Measurements from ENCODE around the gene XPO1.
A peak's percentile ranks its signal among the peaks of the same experiment; 100 is the strongest.
"Not testable (repeated sequence)": the region's sequence is repeated elsewhere in the genome, so short reads cannot be mapped to it uniquely, and the experiment has no call there.

XPO1 gene

GRCh38 chr2:61558160-61558559 lies 20.0 kb upstream of the XPO1 start:
- no peaks in the 10 kb centered on the region for H3K4me1 ChIP-seq (ENCODE audit: control insufficient read depth, insufficient read depth, low read length, poor library complexity, severe bottlenecking)
- DNase-seq = no peak
- H3K4me3 ChIP-seq (ENCODE audit: insufficient read depth, low read depth, low read length, poor library complexity, severe bottlenecking) = no peak overlapping the region
- no peaks in the 10 kb centered on the region for H3K9me3 ChIP-seq (ENCODE audit: control insufficient read depth, low read length)
- no peak overlapping the region for H3K27ac ChIP-seq (ENCODE audit: insufficient read depth, low read length, poor library complexity, severe bottlenecking)
- H3K36me3 ChIP-seq (ENCODE audit: control insufficient read depth, insufficient read depth, low read length) = no peaks in the 10 kb centered on the region
- H3K27me3 ChIP-seq (replicated peaks; ENCODE audit: control insufficient read depth, insufficient read depth, low read length, poor library complexity, severe bottlenecking) = no peaks in the 10 kb centered on the region

GRCh38 chr2:61557381-61557780 lies 19.2 kb upstream of the XPO1 start:
- H3K9me3 ChIP-seq (ENCODE audit: control insufficient read depth, low read length) = no peaks in the 10 kb centered on the region
- no peaks in the 10 kb centered on the region for H3K4me1 ChIP-seq (ENCODE audit: control insufficient read depth, insufficient read depth, low read length, poor library complexity, severe bottlenecking)
- no peaks in the 10 kb centered on the region for H3K36me3 ChIP-seq (ENCODE audit: control insufficient read depth, insufficient read depth, low read length)
- H3K27ac ChIP-seq (ENCODE audit: insufficient read depth, low read length, poor library complexity, severe bottlenecking) = no peak overlapping the region
- no peak for DNase-seq
- H3K4me3 ChIP-seq (ENCODE audit: insufficient read depth, low read depth, low read length, poor library complexity, severe bottlenecking) = no peak overlapping the region
- no peaks in the 10 kb centered on the region for H3K27me3 ChIP-seq (replicated peaks; ENCODE audit: control insufficient read depth, insufficient read depth, low read length, poor library complexity, severe bottlenecking)

GRCh38 chr2:61554604-61555003 lies 16.4 kb upstream of the XPO1 start:
- no peaks in the 10 kb centered on the region for H3K4me1 ChIP-seq (ENCODE audit: control insufficient read depth, insufficient read depth, low read length, poor library complexity, severe bottlenecking)
- H3K4me3 ChIP-seq (ENCODE audit: insufficient read depth, low read depth, low read length, poor library complexity, severe bottlenecking) = no peak overlapping the region
- no peaks in the 10 kb centered on the region for H3K27me3 ChIP-seq (replicated peaks; ENCODE audit: control insufficient read depth, insufficient read depth, low read length, poor library complexity, severe bottlenecking)
- H3K36me3 ChIP-seq (ENCODE audit: control insufficient read depth, insufficient read depth, low read length) = no peaks in the 10 kb centered on the region
- DNase-seq = no peak
- H3K27ac ChIP-seq (ENCODE audit: insufficient read depth, low read length, poor library complexity, severe bottlenecking) = no peak overlapping the region
- no peaks in the 10 kb centered on the region for H3K9me3 ChIP-seq (ENCODE audit: control insufficient read depth, low read length)

DNA sequence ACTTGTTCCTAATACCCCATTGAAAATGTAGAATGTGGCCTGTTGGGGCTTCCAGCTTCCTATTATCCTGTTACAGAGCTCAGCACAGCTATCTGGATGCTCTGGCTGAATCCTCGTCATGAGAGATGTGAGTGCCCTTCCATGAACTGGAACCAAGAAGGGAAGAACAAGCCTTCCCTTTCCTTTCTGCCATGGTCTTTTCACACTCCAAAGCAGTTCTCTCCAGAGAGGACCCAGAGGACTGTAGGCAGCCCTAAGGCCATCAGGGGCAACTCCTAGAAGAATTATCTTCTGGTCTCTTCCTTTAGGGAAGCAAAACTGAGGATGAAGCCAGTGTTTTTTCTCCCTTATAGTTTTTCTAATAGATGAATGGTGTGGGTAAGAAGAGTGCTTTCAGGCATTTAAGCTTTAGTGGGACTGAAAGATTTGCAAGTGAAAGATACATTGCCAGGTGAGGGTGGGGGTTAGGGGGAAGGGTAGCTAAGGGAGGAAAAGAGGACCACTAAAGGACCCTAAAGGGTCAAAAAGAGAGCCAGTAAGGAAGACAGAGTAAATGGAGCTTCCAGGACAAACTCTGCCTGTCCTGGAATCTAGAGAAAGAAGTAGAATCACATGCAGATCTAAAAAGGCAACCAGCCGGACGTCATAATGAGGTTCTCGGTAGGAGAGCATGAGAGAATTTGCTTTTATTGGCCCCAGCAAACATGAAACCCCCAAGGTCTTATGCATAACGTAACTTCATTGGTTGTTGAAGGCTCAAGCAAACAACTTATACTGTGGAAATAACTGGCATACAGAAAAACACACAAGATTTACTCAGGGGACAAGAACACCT lies 12.4 kb upstream of the XPO1 start:
- H3K4me3 ChIP-seq (ENCODE audit: insufficient read depth, low read depth, low read length, poor library complexity, severe bottlenecking) = no peak overlapping the region
- no peaks in the 10 kb centered on the region for H3K27me3 ChIP-seq (replicated peaks; ENCODE audit: control insufficient read depth, insufficient read depth, low read length, poor library complexity, severe bottlenecking)
- H3K9me3 ChIP-seq (ENCODE audit: control insufficient read depth, low read length) = no peaks in the 10 kb centered on the region
- DNase-seq = no peak
- no peaks in the 10 kb centered on the region for H3K36me3 ChIP-seq (ENCODE audit: control insufficient read depth, insufficient read depth, low read length)
- H3K27ac ChIP-seq (ENCODE audit: insufficient read depth, low read length, poor library complexity, severe bottlenecking) = no peak overlapping the region
- no peaks in the 10 kb centered on the region for H3K4me1 ChIP-seq (ENCODE audit: control insufficient read depth, insufficient read depth, low read length, poor library complexity, severe bottlenecking)

- Histone ChIP-seq H3K36me3 (ENCODE audit: control insufficient read depth, insufficient read depth, low read length) (no peaks in the 10 kb centered on the region), H3K27me3 (replicated peaks; ENCODE audit: control insufficient read depth, insufficient read depth, low read length, poor library complexity, severe bottlenecking) (no peaks in the 10 kb centered on the region)
- no peak for DNase-seq
Measured at GRCh38 chr2:61549546-61549945, 11.4 kb upstream of the XPO1 start.

GRCh38 chr2:61543062-61543461 lies 4.9 kb upstream of the XPO1 start:
- H3K4me3 ChIP-seq (ENCODE audit: insufficient read depth, low read depth, low read length, poor library complexity, severe bottlenecking) = no peak overlapping the region
- no peak overlapping the region for H3K27ac ChIP-seq (ENCODE audit: insufficient read depth, low read length, poor library complexity, severe bottlenecking)
- peaks cover 8% of the 10 kb centered on the region for H3K4me1 ChIP-seq (ENCODE audit: control insufficient read depth, insufficient read depth, low read length, poor library complexity, severe bottlenecking)
- no peak for DNase-seq
- no peaks in the 10 kb centered on the region for H3K27me3 ChIP-seq (replicated peaks; ENCODE audit: control insufficient read depth, insufficient read depth, low read length, poor library complexity, severe bottlenecking)
- H3K36me3 ChIP-seq (ENCODE audit: control insufficient read depth, insufficient read depth, low read length) = no peaks in the 10 kb centered on the region
- no peaks in the 10 kb centered on the region for H3K9me3 ChIP-seq (ENCODE audit: control insufficient read depth, low read length)

More at GRCh38 chr2:61549546-61549945, 11.4 kb upstream of the XPO1 start:
- Histone ChIP-seq H3K27ac (ENCODE audit: insufficient read depth, low read length, poor library complexity, severe bottlenecking) (no peak overlapping the region), H3K4me3 (ENCODE audit: insufficient read depth, low read depth, low read length, poor library complexity, severe bottlenecking) (no peak overlapping the region), H3K4me1 (ENCODE audit: control insufficient read depth, insufficient read depth, low read length, poor library complexity, severe bottlenecking) (no peaks in the 10 kb centered on the region), H3K9me3 (ENCODE audit: control insufficient read depth, low read length) (no peaks in the 10 kb centered on the region)

GRCh38 chr2:61540167-61540566 lies 2.0 kb upstream of the XPO1 start:
- not testable (repeated sequence) for DNase-seq; H3K36me3 ChIP-seq (ENCODE audit: control insufficient read depth, insufficient read depth, low read length); H3K4me3 ChIP-seq (ENCODE audit: insufficient read depth, low read depth, low read length, poor library complexity, severe bottlenecking); H3K9me3 ChIP-seq (ENCODE audit: control insufficient read depth, low read length); H3K27me3 ChIP-seq (replicated peaks; ENCODE audit: control insufficient read depth, insufficient read depth, low read length, poor library complexity, severe bottlenecking); H3K27ac ChIP-seq (ENCODE audit: insufficient read depth, low read length, poor library complexity, severe bottlenecking)
- H3K4me1 ChIP-seq (ENCODE audit: control insufficient read depth, insufficient read depth, low read length, poor library complexity, severe bottlenecking) = peaks cover 14% of the 10 kb centered on the region

- Histone ChIP-seq H3K27me3 (replicated peaks; ENCODE audit: control insufficient read depth, insufficient read depth, low read length, poor library complexity, severe bottlenecking) (no peaks in the 10 kb centered on the region), H3K9me3 (ENCODE audit: control insufficient read depth, low read length) (no peaks in the 10 kb centered on the region), H3K36me3 (ENCODE audit: control insufficient read depth, insufficient read depth, low read length) (no peaks in the 10 kb centered on the region), H3K4me1 (ENCODE audit: control insufficient read depth, insufficient read depth, low read length, poor library complexity, severe bottlenecking) (peaks cover 20% of the 10 kb centered on the region), H3K4me3 (ENCODE audit: insufficient read depth, low read depth, low read length, poor library complexity, severe bottlenecking) (peak overlapping the region; percentile 85), H3K27ac (ENCODE audit: insufficient read depth, low read length, poor library complexity, severe bottlenecking) (peak overlapping the region; percentile 98)
- peak; percentile 2 to 28 (median 22) for DNase-seq
Measured at GRCh38 chr2:61538920-61539520, 864 bp upstream of the XPO1 start.

DNA sequence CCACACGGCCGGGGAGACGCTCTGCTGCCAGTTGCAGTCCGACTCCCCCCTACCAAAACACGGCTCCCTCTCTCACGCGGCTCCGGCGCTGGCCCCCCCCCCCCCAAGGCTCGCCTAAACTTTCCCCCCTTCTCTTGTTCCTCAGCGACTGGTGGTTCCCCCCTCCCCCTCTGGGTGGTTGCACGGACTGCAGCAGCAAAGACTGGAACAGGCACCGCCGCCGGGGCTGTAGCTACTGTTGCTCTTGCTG lies 281 bp downstream of the XPO1 start:
- peak overlapping the region; percentile 85 for H3K4me3 ChIP-seq (ENCODE audit: insufficient read depth, low read depth, low read length, poor library complexity, severe bottlenecking)

GRCh38 chr2:61537277-61537949 lies 743 bp downstream of the XPO1 start:
- H3K36me3 ChIP-seq (ENCODE audit: control insufficient read depth, insufficient read depth, low read length) = peaks cover 1% of the 10 kb centered on the region
- DNase-seq = peak in 2 of 3 donors; percentile 10 to 19
- H3K4me3 ChIP-seq (ENCODE audit: insufficient read depth, low read depth, low read length, poor library complexity, severe bottlenecking) = peak overlapping the region; percentile 85
- H3K27me3 ChIP-seq (replicated peaks; ENCODE audit: control insufficient read depth, insufficient read depth, low read length, poor library complexity, severe bottlenecking) = no peaks in the 10 kb centered on the region
- H3K4me1 ChIP-seq (ENCODE audit: control insufficient read depth, insufficient read depth, low read length, poor library complexity, severe bottlenecking) = peaks cover 20% of the 10 kb centered on the region
- no peaks in the 10 kb centered on the region for H3K9me3 ChIP-seq (ENCODE audit: control insufficient read depth, low read length)
- peak overlapping the region; percentile 98 for H3K27ac ChIP-seq (ENCODE audit: insufficient read depth, low read length, poor library complexity, severe bottlenecking)

More for the DNA sequence above, 281 bp downstream of the XPO1 start:
- no peaks in the 10 kb centered on the region for H3K36me3 ChIP-seq (ENCODE audit: control insufficient read depth, insufficient read depth, low read length)
- DNase-seq = no peak
- peak overlapping the region; percentile 98 for H3K27ac ChIP-seq (ENCODE audit: insufficient read depth, low read length, poor library complexity, severe bottlenecking)
- H3K9me3 ChIP-seq (ENCODE audit: control insufficient read depth, low read length) = no peaks in the 10 kb centered on the region
- H3K4me1 ChIP-seq (ENCODE audit: control insufficient read depth, insufficient read depth, low read length, poor library complexity, severe bottlenecking) = peaks cover 20% of the 10 kb centered on the region
- no peaks in the 10 kb centered on the region for H3K27me3 ChIP-seq (replicated peaks; ENCODE audit: control insufficient read depth, insufficient read depth, low read length, poor library complexity, severe bottlenecking)
